ENCODE measurements around the gene PLEKHG5.
"Not testable (repeated sequence)": the region's sequence is repeated elsewhere in the genome, so short reads cannot be mapped to it uniquely, and the experiment has no call there.

Gene PLEKHG5

GRCh38 chr1:6461538-6462411 is 29.7 kb downstream of the PLEKHG5 start:
- no peak for DNase-seq

- no peak for DNase-seq
Measured at GRCh38 chr1:6461051-6461530, 30.4 kb downstream of the PLEKHG5 start.

GRCh38 chr1:6460301-6461050 is 31.0 kb downstream of the PLEKHG5 start:
- peak; percentile 91 for DNase-seq

GRCh38 chr1:6459850-6460265 is 31.6 kb downstream of the PLEKHG5 start:
- no peak for DNase-seq

- no peak for DNase-seq
Measured at GRCh38 chr1:6456800-6457466, 34.5 kb downstream of the PLEKHG5 start.

GRCh38 chr1:6455752-6456520 is 35.5 kb downstream of the PLEKHG5 start:
- not testable (repeated sequence) for DNase-seq

DNA sequence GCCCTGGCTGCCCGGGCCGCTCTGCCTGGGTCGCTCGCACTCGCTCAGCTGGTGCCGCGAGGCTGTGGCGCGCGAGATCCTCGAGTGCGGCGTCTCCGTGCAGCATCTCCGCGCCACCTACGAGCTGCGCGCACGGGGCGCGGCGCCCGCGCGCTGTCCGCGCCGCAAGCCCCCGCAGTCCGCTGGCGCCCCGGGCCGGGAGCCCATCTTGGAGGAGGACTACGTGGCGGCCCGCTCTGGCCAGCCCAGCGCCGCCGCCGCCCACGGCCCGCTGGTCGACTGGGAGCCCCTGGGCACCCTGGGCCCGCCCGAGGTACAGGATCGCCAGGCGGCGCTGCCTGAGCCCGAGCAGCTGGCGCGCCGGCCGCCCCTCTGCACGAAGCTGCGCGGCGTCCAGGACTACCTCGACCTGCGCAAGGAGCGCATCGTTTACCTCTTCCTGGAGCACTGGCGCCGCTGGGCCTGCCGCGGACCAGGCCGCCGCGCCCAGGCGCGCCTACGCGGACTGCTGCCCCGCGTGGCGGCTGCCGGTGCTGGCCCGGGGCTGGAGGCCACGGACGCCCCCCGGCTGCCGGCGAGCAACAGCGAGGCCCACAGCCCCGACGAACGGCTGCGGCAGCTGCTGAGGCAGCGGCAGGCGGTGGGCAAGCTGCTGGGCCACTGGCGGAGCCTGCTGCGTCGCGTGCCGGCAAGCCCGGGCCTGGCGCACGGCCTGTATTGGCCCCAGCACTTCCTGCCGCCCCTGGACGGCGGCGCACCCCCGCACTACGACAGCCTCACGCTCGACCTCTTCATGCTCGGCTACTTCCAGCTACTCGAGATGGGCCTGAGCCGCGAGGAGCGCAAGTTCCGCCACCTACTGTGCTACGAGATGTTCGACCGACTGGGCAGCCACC is 36.4 kb downstream of the PLEKHG5 start:
- peak; percentile 75 for DNase-seq

DNA sequence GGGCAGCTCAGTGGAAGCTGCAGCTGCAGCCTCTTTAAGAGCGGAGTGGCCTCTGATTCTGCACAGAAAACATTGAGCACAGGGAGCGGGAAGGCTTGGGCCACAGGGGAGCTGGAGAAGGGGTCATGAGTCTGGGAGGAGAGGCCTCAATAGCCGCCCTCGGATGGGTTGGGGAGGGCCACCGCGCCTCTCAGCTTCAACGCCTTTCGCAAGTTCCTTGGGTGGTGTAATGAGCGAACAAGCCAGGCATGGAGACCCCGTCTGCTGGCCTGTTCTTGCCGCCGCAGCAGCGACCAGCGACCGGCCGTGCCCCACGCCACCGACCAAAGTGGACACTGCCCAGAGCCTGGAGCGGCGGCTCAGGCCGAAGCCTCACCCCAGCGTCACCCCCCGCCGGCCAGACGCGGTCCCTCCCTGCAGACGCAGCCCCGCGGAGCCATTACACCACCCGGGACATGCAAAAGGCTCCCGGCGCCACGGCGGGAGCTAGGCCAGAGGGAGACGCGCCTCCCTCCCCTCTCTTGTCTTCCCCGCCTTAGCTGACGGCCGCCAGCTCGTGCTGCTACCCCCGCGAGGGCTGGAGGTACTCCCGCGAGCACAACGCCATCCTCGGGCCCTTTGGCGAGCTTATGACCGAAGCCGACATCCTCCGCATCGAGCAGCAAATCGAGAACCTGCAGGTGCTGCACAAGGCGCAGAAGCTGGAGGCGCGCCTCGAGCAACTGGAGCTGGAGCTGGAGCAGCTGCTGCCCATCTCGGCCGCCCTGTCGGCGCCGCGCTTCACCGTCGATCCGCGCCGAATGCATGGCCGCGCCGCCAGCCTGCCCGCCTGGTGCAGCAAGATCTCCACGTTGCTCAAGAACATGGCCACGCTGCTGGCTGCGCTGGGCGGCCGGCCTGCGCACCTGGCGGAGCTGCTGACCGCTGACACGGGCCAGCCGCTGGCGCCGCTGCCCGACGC is 37.3 kb downstream of the PLEKHG5 start:
- not testable (repeated sequence) for DNase-seq

- DNase-seq = no peak
Measured at GRCh38 chr1:6450943-6451373, 40.5 kb downstream of the PLEKHG5 start.

DNA sequence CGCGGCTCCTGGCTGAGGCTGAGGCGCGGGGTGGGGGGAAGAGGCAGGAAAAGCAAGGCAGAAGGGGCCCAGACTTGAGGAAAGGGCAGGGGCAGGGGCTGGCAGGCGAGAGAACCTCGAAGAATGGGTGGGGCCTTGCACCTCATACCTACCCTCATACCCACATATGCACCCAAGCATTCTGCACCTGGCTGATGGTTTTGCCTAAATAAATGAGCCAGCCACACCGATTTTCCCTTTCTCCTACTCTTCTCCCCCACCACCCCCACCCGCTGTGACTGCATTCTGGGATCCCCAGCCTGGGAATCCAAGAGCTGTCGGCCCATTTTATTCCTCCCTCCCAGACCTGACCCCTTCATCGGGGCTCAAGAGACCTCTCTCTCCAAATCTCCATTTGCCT is 41.0 kb downstream of the PLEKHG5 start:
- not testable (repeated sequence) for DNase-seq

DNA sequence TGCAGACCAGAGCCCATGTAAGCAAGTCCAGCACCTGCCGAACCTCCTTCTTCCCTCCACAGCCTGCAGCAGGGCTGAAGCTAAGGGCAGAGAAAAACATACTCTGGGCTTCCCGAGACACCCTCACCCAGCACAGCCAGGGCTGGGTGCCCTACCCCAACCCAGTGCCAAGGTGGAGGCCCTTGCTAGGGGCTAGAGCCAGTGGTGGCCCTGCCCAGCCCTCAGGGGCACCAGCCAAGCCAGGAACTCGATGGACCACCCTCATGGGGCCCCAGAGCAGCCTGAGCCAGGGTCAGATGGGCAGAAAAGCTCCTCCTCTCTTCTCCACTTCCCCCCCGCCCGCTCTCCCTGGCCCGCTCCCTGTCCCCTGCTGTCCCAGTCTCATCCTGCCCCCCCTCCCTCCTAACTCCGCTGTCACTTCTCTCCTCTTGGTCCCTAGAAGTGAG is 41.4 kb downstream of the PLEKHG5 start:
- no peak for DNase-seq

GRCh38 chr1:6448749-6449631 is 42.5 kb downstream of the PLEKHG5 start:
- DNase-seq = no peak

DNA sequence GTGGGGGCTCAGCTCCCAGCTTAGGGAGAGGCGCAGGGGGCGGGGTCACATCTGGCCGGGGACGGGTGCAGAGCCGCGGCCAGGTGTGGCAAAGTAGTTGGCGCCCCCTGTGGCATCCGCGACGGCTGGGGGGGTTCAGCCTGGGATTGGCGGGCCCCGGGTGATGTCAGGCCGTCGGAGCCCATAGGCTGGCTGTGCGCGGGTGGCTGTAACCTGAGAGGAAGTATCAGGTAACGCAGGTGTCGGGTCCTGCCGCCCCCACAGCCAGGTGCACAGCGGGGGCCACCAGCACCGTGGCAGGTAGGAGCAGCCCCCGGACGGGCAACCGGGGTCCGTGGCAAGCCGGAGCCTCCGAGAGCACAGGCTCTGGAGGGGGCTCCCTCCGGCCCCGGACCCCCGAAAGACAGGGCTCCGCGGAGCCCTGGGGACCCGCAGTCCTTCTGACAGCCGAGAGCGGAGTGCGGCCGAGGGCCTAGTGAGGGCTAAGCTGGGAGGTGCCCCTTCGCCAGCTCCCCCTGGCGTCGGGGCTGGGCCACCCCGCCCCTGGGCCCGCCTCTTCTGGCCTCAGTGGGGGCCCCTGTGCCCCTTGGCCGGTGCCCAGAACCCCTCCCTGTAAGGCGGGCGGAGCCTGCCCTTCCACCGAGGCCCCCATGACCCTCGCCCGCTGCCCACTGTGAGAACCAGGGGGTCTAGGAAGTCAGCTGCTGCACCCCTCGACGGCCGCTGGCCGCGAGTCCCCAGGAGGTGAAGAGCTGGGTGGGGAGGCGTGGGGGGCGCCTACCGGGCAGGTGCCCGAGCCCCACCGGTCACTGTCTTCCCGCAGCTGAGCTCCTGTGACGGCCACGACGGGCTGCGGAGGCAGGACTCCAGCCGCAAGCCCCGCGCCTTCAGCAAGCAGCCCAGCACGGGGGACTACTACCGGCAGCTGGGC is 43.4 kb downstream of the PLEKHG5 start:
- DNase-seq = no peak

DNA sequence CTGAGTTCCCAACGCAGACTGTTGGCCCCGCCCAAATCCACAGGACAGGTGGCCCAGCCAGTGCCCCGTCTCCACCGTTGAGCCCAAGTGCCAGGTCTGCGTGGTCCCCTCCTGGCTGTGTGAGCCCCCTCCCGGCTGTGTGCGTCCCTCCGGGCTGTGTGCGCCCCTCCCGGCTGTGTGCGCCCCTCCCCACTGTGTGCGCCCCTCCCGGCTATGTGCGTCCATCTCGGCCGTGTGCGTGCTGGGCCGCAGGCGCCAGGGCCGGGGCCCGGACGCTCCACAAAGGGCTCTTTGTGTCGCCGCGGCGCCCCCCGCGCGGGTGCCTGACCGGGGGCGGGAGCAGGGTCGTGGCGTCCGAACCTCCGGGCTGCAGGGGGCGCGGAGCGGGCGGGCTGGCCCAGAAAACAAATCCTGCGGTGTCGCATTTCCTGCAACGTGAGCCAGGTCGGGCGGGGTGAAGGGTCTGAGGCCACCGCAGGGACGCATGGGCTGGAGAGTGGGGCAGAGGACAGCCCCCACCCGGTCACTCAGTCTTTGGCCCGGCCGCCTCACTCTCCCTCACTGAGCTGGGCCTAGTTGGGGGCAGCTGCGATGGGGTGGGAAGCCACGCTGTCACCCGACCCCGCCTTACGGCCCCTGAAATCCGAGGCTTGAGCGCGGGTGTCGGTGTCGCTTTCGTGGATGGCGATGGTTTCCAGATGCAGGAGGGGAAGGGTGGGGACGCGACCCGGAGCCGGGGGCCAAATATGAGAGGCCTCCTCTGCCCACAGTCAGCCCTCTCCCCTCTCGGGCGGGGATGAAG is 44.2 kb downstream of the PLEKHG5 start:
- DNase-seq = no peak

DNA sequence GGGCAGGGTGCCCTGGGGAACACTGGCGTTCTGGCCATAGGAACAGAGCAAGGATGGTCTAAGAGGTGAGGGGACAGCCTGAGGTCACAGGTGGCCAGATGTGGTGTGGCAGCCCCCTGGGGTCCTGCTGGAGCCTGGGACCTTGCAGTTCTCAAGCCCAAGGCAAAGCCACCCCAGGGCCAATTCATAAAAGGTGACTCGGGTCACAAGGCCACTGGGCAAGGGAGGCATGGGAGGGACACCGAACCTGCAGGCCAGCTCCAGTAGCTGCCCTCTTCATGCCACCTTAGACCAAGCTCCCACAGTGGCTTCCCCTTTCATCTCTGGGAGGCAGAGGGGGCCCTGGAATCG is 44.8 kb downstream of the PLEKHG5 start:
- DNase-seq = no peak

DNA sequence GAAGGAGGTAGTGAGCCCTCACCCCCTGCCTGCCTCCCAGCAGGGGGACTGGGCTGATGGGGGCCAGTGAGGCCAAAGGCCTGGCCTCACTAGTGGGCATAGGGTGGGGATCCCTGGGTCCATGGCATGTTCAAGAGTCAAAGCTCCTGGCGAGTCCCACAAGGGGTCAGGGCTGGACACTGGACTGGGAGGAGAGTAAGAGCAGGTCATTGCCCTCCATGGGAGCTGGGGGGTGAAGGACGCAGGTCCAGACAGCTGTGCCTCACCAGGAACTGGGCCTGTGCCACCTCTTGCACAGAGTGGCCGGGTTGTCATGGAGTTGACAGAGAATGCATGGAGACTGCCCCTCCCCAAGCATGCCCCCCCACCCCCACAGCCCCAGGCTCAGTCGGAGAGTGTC is 45.5 kb downstream of the PLEKHG5 start:
- DNase-seq = not testable (repeated sequence)

Data from activated CD8-positive, alpha-beta memory T cell treated with anti-CD3 and anti-CD28 coated beads for 24 hours (primary cell).